Upper lobe of left lung (tissue), 4 donors: Measurements from ENCODE around the gene EHHADH.

Experiments used
- EP300 ChIP-seq, 4 donors: sonication (generic); formaldehyde crosslinking; IDR thresholded peaks; one replicate each; pipeline ENCODE4 v1.5.1; 2017; ENCODE audit warnings: antibody characterized with exemption in 4 of 4, control low read depth in 2 of 4
- POLR2A ChIP-seq, 4 donors: fragments of 450-650 bp; IDR thresholded peaks; one replicate each; pipeline ENCODE4 v1.5.1; 2016 to 2017; ENCODE audit warnings: antibody characterized with exemption in 4 of 4, mild to moderate bottlenecking in 2 of 4
- POLR2AphosphoS5 ChIP-seq, 2 donors: sonication (generic); formaldehyde crosslinking; IDR thresholded peaks; one replicate each; pipeline ENCODE4 v1.5.1; 2017; ENCODE audit warnings: antibody characterized with exemption in 2 of 2
- TF ChIP-seq, protein P1 (sequence below), 6 experiments: fragments of 450-650 bp in 4 of 6; fragments of 200-600 bp in 2 of 6; sonication (generic) in 2 of 6; IDR thresholded peaks; one replicate each; pipeline ENCODE4 v1.5.1; 2016 to 2019; ENCODE audit warnings: antibody characterized with exemption in 6 of 6

- TF ChIP-seq POLR2AphosphoS5 (IDR thresholded peaks at IDR 0.05): no peak
- no peak for TF ChIP-seq POLR2A (IDR thresholded peaks at IDR 0.05)
- TF ChIP-seq, protein P1, sequence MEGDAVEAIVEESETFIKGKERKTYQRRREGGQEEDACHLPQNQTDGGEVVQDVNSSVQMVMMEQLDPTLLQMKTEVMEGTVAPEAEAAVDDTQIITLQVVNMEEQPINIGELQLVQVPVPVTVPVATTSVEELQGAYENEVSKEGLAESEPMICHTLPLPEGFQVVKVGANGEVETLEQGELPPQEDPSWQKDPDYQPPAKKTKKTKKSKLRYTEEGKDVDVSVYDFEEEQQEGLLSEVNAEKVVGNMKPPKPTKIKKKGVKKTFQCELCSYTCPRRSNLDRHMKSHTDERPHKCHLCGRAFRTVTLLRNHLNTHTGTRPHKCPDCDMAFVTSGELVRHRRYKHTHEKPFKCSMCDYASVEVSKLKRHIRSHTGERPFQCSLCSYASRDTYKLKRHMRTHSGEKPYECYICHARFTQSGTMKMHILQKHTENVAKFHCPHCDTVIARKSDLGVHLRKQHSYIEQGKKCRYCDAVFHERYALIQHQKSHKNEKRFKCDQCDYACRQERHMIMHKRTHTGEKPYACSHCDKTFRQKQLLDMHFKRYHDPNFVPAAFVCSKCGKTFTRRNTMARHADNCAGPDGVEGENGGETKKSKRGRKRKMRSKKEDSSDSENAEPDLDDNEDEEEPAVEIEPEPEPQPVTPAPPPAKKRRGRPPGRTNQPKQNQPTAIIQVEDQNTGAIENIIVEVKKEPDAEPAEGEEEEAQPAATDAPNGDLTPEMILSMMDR (IDR thresholded peaks at IDR 0.05): no peak
- no peak for TF ChIP-seq EP300 (IDR thresholded peaks at IDR 0.05)
Observed at GRCh38 chr3:185279587-185280138, 25.8 kb upstream of the EHHADH start.
